ENCODE measurements around the gene OPN1SW. TPM values are rescaled to one million over a fixed set of nuclear protein-coding genes. Genes with fewer than 3 reads are reported as not detected.
A peak's percentile ranks its signal among the peaks of the same experiment; 100 is the strongest.

OPN1SW gene
- polyA plus RNA-seq, 1 experiment = not detected

GRCh38 chr7:128739048-128739962, 36.3 kb downstream of the OPN1SW start, which contains the start of gene CALU:
Gene CALU, plus strand, starts transcription at chr7:128739359. Its CDS starts 9,225 bp downstream, at chr7:128748584.
- DNase-seq (ENCODE audit: low read depth, low spot score) = peak; percentile 94
- Histone ChIP-seq H3K4me3 (ENCODE audit: low read depth, low read length) (peak within 1 kb of the TSS; percentile 97), H3K9me3 (ENCODE audit: control insufficient read depth, insufficient read depth, low read length) (peaks cover 3% of the 10 kb centered on the region; the same call in 1 of the 2 replicates), H3K27ac (ENCODE audit: low read depth, low read length) (peak within 1 kb of the TSS; percentile 98), H3K27me3 (ENCODE audit: control insufficient read depth, insufficient read depth, low read length) (no peaks in the 10 kb centered on the region)
- TF ChIP-seq, protein P1, sequence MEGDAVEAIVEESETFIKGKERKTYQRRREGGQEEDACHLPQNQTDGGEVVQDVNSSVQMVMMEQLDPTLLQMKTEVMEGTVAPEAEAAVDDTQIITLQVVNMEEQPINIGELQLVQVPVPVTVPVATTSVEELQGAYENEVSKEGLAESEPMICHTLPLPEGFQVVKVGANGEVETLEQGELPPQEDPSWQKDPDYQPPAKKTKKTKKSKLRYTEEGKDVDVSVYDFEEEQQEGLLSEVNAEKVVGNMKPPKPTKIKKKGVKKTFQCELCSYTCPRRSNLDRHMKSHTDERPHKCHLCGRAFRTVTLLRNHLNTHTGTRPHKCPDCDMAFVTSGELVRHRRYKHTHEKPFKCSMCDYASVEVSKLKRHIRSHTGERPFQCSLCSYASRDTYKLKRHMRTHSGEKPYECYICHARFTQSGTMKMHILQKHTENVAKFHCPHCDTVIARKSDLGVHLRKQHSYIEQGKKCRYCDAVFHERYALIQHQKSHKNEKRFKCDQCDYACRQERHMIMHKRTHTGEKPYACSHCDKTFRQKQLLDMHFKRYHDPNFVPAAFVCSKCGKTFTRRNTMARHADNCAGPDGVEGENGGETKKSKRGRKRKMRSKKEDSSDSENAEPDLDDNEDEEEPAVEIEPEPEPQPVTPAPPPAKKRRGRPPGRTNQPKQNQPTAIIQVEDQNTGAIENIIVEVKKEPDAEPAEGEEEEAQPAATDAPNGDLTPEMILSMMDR (IDR thresholded peaks at IDR 0.05; ENCODE audit: low read depth, low read length) = no peak
- ChIA-PET POLR2A (interaction anchor here (1.2 to 3.8 kb wide), 6 partner anchors 13 to 94 kb away, joined by 3 to 42 read pairs (median 6); no protein-coding TSS in a partner anchor), CTCF (interaction anchor here (0.6 to 1.6 kb wide), 4 partner anchors 15 to 124 kb away, joined by 3 to 6 read pairs (median 4); no protein-coding TSS in a partner anchor)

GRCh38 chr7:128738570-128739047, 37.0 kb downstream of the OPN1SW start:
- peaks cover 3% of the 10 kb centered on the region; the same call in 1 of the 2 replicates for H3K9me3 ChIP-seq (ENCODE audit: control insufficient read depth, insufficient read depth, low read length)
- H3K27ac ChIP-seq (ENCODE audit: low read depth, low read length) = peak overlapping the region; percentile 98
- POLR2A ChIA-PET = interaction anchor here (0.8 to 3.8 kb wide), 6 partner anchors 15 to 95 kb away, joined by 4 to 42 read pairs (median 6); no protein-coding TSS in a partner anchor
- no peak for DNase-seq (ENCODE audit: low read depth, low spot score)
- no peaks in the 10 kb centered on the region for H3K27me3 ChIP-seq (ENCODE audit: control insufficient read depth, insufficient read depth, low read length)
- TF ChIP-seq, protein P1 (IDR thresholded peaks at IDR 0.05; ENCODE audit: low read depth, low read length) = no peak
- CTCF ChIA-PET = interaction anchor here (0.6 to 1.6 kb wide), 4 partner anchors 10 to 125 kb away, joined by 3 to 4 read pairs (median 3); no protein-coding TSS in a partner anchor
- H3K4me3 ChIP-seq (ENCODE audit: low read depth, low read length) = peak overlapping the region; percentile 61

- Histone ChIP-seq H3K9me3 (ENCODE audit: control insufficient read depth, insufficient read depth, low read length) (peaks cover 3% of the 10 kb centered on the region; the same call in 1 of the 2 replicates), H3K4me3 (ENCODE audit: low read depth, low read length) (no peak overlapping the region), H3K27ac (ENCODE audit: low read depth, low read length) (peak overlapping the region; percentile 98), H3K27me3 (ENCODE audit: control insufficient read depth, insufficient read depth, low read length) (no peaks in the 10 kb centered on the region)
- POLR2A ChIA-PET = interaction anchor here (0.6 to 3.8 kb wide), 8 partner anchors 10 to 95 kb away, joined by 3 to 42 read pairs (median 6); no protein-coding TSS in a partner anchor
- TF ChIP-seq, protein P1 (IDR thresholded peaks at IDR 0.05; ENCODE audit: low read depth, low read length) = no peak
- no peak for DNase-seq (ENCODE audit: low read depth, low spot score)
- CTCF ChIA-PET = interaction anchor here (1.1 to 1.6 kb wide), 4 partner anchors 9 to 354 kb away, joined by 3 to 4 read pairs (median 3); no protein-coding TSS in a partner anchor
Measured at GRCh38 chr7:128737867-128738385, 37.7 kb downstream of the OPN1SW start.

DNA sequence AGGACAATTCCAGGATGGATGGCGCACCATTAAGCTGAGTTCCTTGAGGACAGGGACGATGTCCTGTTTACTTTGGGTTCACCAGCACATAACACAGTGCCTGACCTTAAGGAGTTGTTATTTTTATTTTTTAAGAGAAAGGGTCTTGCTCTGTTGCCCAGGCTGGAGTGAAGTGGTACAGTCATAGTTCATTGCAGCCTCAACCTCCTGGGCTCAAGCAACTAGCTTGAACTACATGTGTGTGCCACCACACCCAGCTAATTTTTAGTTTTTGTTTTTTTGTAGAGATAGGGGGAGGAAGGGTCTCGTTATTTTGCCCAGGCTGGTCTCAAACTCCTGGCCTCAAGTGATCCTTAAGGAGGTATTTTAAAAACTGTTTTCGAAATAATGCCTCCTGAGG, 38.2 kb downstream of the OPN1SW start:
- TF ChIP-seq, protein P1 (IDR thresholded peaks at IDR 0.05; ENCODE audit: low read depth, low read length) = no peak
- CTCF ChIA-PET = interaction anchor here (1.1 to 1.6 kb wide), 4 partner anchors 9 to 354 kb away, joined by 3 to 4 read pairs (median 3); no protein-coding TSS in a partner anchor
- Histone ChIP-seq H3K4me3 (ENCODE audit: low read depth, low read length) (no peak overlapping the region), H3K27ac (ENCODE audit: low read depth, low read length) (peak overlapping the region; percentile 98), H3K27me3 (ENCODE audit: control insufficient read depth, insufficient read depth, low read length) (peaks cover 4% of the 10 kb centered on the region), H3K9me3 (ENCODE audit: control insufficient read depth, insufficient read depth, low read length) (peaks cover 3% of the 10 kb centered on the region; the same call in 1 of the 2 replicates)
- POLR2A ChIA-PET = interaction anchor here (0.6 to 3.8 kb wide), 4 partner anchors 11 to 96 kb away, joined by 3 to 42 read pairs (median 10); no protein-coding TSS in a partner anchor
- DNase-seq (ENCODE audit: low read depth, low spot score) = no peak

Measured in AG04450 (cell line).